AG10803 (cell line): Measurements from ENCODE around the gene PIP5K1A.
"Not testable (repeated sequence)": the region's sequence is repeated elsewhere in the genome, so short reads cannot be mapped to it uniquely, and the experiment has no call there.

Experiments
- DNase-seq: peaks from one replicate; pipeline ENCODE4 v3.0.0; 2010; ENCODE audit warnings: low read depth
- H3K4me3 ChIP-seq: 2 replicates; pipeline ENCODE4 v1.5.1; 2011; ENCODE audit warnings: mild to moderate bottlenecking, low read length, control low read depth
- CTCF ChIP-seq: conservative IDR thresholded peaks from 2 replicates; pipeline ENCODE4 v1.5.1; 2011; ENCODE audit warnings: mild to moderate bottlenecking, low read length, control low read depth, inconsistent platforms

Gene PIP5K1A

GRCh38 chr1:151255381-151255780, 57.0 kb downstream of the PIP5K1A start:
- no peak for TF ChIP-seq CTCF
- DNase-seq: no peak
- peak overlapping the region; percentile 87 for H3K4me3 ChIP-seq

- no peak for TF ChIP-seq CTCF
- DNase-seq: no peak
- no peak overlapping the region for H3K4me3 ChIP-seq
Measured at GRCh38 chr1:151259351-151259750, 61.0 kb downstream of the PIP5K1A start.

- no peak overlapping the region for H3K4me3 ChIP-seq
- no peak for TF ChIP-seq CTCF
- DNase-seq: no peak
Measured at GRCh38 chr1:151265446-151266236, 67.3 kb downstream of the PIP5K1A start.

GRCh38 chr1:151266315-151266714, 68.0 kb downstream of the PIP5K1A start:
- TF ChIP-seq CTCF: no peak
- no peak for DNase-seq

GRCh38 chr1:151266821-151267220, 68.5 kb downstream of the PIP5K1A start:
- no peak overlapping the region for H3K4me3 ChIP-seq
- no peak for DNase-seq
- TF ChIP-seq CTCF: no peak

More at GRCh38 chr1:151266315-151266714, 68.0 kb downstream of the PIP5K1A start:
- no peak overlapping the region for H3K4me3 ChIP-seq

- TF ChIP-seq CTCF: no peak
- DNase-seq: no peak
Measured at GRCh38 chr1:151267760-151268159, 69.4 kb downstream of the PIP5K1A start.

GRCh38 chr1:151273924-151274466, 75.6 kb downstream of the PIP5K1A start:
- DNase-seq: no peak
- no peak overlapping the region for H3K4me3 ChIP-seq
- no peak for TF ChIP-seq CTCF

More at GRCh38 chr1:151267760-151268159, 69.4 kb downstream of the PIP5K1A start:
- no peak overlapping the region for H3K4me3 ChIP-seq

GRCh38 chr1:151275341-151275740, 77.0 kb downstream of the PIP5K1A start:
- not testable (repeated sequence) for H3K4me3 ChIP-seq, DNase-seq
